HepG2 (cell line): ENCODE results near the gene JPT1. TPM values are rescaled to one million over a fixed set of nuclear protein-coding genes. Genes with fewer than 3 reads are reported as not detected.

Experiments used
- ATAC-seq: fragments of 200-7000 bp; cut with Tn5 transposase; 3 replicates; pipeline ENCODE4 v1.9.1; 2020; ENCODE audit warnings: mild to moderate bottlenecking, moderate library complexity
- BruUV-seq: library from RNA; stranded (reverse); fragments of 400-500 nt; replicated peaks from 2 replicates; lab custom pipeline; 2021; lab: Mats Ljungman, UMichigan
- CTCF ChIA-PET: fragments of 300-600 bp; formaldehyde crosslinking; extraction: SDS; loops from one replicate; lab custom pipeline; 2021; ENCODE audit warnings: low total read pairs, inconsistent platforms, low intra/inter-chr PET ratio; lab: Yijun Ruan, JAX
- POLR2A ChIA-PET: fragments of 350-600 bp; sonication (Branson Sonifier 250); formaldehyde crosslinking; loops from one replicate; lab custom pipeline; 2020; ENCODE audit warnings: antibody characterized with exemption, inconsistent platforms; lab: Yijun Ruan, JAX
- DNase-seq: peaks from one replicate; pipeline ENCODE4 v3.0.0-alpha.2; 2015; ENCODE audit warnings: low spot score
- FAIRE-seq: peaks from 3 replicates; lab custom pipeline; 2011; peaks lifted over from hg19 to GRCh38; lab: Jason Lieb, UNC
- H2AFZ ChIP-seq: one replicate; pipeline ENCODE4 v1.6.1; 2011; ENCODE audit warnings: low read length, inconsistent platforms
- H3K27ac ChIP-seq: fragments of 300-600 bp; 3 replicates; pipeline ENCODE4 v1.8.0; 2011; ENCODE audit warnings: mixed run types, mild to moderate bottlenecking, mixed read lengths, low read length, inconsistent platforms; ENCODE audit not compliant: insufficient read depth; ENCODE audit errors: extremely low read length
- H3K27me3 ChIP-seq, 2 experiments: fragments of 200-600 bp in 1 of 2; 2 replicates in 1 of 2; 3 replicates in 1 of 2; pipeline versions ENCODE4 v1.6.0 to v1.8.0; 2011; ENCODE audit warnings: low read length in 2 of 2, mild to moderate bottlenecking in 2 of 2, moderate library complexity in 2 of 2, inconsistent platforms in 1 of 2; ENCODE audit not compliant: insufficient read depth in 2 of 2, control insufficient read depth in 1 of 2
- H3K36me3 ChIP-seq, 2 experiments: fragments of 200-600 bp in 1 of 2; replicated peaks in 1 of 2; 2 replicates in 1 of 2; 3 replicates in 1 of 2; pipeline versions ENCODE4 v1.5.1 to v1.8.0; 2011; ENCODE audit warnings: low read length in 2 of 2, inconsistent platforms in 1 of 2; ENCODE audit not compliant: insufficient read depth in 2 of 2, control insufficient read depth in 1 of 2
- H3K4me1 ChIP-seq: 2 replicates; pipeline ENCODE4 v1.5.1; 2012; ENCODE audit warnings: low read length, inconsistent platforms; ENCODE audit not compliant: insufficient read depth
- H3K4me2 ChIP-seq: 2 replicates; pipeline ENCODE4 v1.6.0; 2011; ENCODE audit warnings: low read depth, low read length, inconsistent platforms
- H3K4me3 ChIP-seq, 3 experiments: fragments of 200-600 bp in 1 of 3; sonication (generic), shearing (Covaris generic) in 1 of 3; replicated peaks in 1 of 3; 2 replicates each; pipeline ENCODE4 v1.5.1; 2011 to 2016; ENCODE audit warnings: low read length in 3 of 3, inconsistent platforms in 2 of 3, low read depth in 2 of 3, mild to moderate bottlenecking in 2 of 3, control low read depth in 1 of 3, mixed read lengths in 1 of 3; ENCODE audit not compliant: insufficient read depth in 1 of 3
- H3K79me2 ChIP-seq: one replicate; pipeline ENCODE4 v1.6.1; 2011; ENCODE audit warnings: low read length, inconsistent platforms; ENCODE audit not compliant: insufficient read depth
- H3K9ac ChIP-seq: 2 replicates; pipeline ENCODE4 v1.6.0; 2011; ENCODE audit warnings: mild to moderate bottlenecking, low read depth, low read length, inconsistent platforms; ENCODE audit not compliant: insufficient read depth
- H3K9me3 ChIP-seq: 2 replicates; pipeline ENCODE4 v1.5.1; 2012; ENCODE audit warnings: mild to moderate bottlenecking, low read length
- H4K20me1 ChIP-seq: 2 replicates; pipeline ENCODE4 v1.6.0; 2011; ENCODE audit warnings: inconsistent platforms, mild to moderate bottlenecking, low read length, moderate library complexity; ENCODE audit not compliant: insufficient read depth
- ARID2 ChIP-seq: sonication (generic); formaldehyde crosslinking; IDR thresholded peaks from 2 replicates; pipeline ENCODE4 v1.8.1; 2022; ENCODE audit warnings: mild to moderate bottlenecking, missing genetic modification reagents, borderline replicate concordance
- CHCHD3 ChIP-seq: sonication (generic); formaldehyde crosslinking; IDR thresholded peaks from 2 replicates; pipeline ENCODE4 v1.8.0; 2022; ENCODE audit warnings: mild to moderate bottlenecking, missing genetic modification reagents, moderate library complexity
- CREM ChIP-seq, 2 experiments: sonication (generic) in 1 of 2; formaldehyde crosslinking in 1 of 2; IDR thresholded peaks; 2 replicates each; pipeline versions ENCODE4 v1.4.0 to v1.6.1; 2016 to 2020; ENCODE audit warnings: antibody characterized with exemption in 1 of 2, mild to moderate bottlenecking in 1 of 2, missing genetic modification reagents in 1 of 2
- DPF2 ChIP-seq: sonication (generic); formaldehyde crosslinking; IDR thresholded peaks from 2 replicates; pipeline ENCODE4 v1.4.0; 2020; ENCODE audit warnings: mild to moderate bottlenecking, low read depth, missing genetic modification reagents, borderline replicate concordance
- FLYWCH1 ChIP-seq: sonication (generic); formaldehyde crosslinking; IDR thresholded peaks from 2 replicates; pipeline ENCODE4 v1.8.1; 2023; ENCODE audit warnings: mild to moderate bottlenecking, missing genetic modification reagents
- FOSL1 ChIP-seq: sonication (generic); formaldehyde crosslinking; IDR thresholded peaks from 2 replicates; pipeline ENCODE4 v1.9.0; 2021; ENCODE audit warnings: missing genetic modification reagents, borderline replicate concordance
- FOXA1 ChIP-seq, 2 experiments: fragments of 450-650 bp in 1 of 2; sonication (generic) in 1 of 2; formaldehyde crosslinking in 1 of 2; IDR thresholded peaks; 2 replicates each; pipeline versions ENCODE4 v1.4.0 to v1.6.1; 2016 to 2020; ENCODE audit warnings: missing genetic modification reagents in 1 of 2
- HMG20A ChIP-seq: IDR thresholded peaks from 2 replicates; pipeline ENCODE4 v1.6.1; 2016; ENCODE audit warnings: borderline replicate concordance
- SALL2 ChIP-seq: sonication (generic); formaldehyde crosslinking; IDR thresholded peaks from 2 replicates; pipeline ENCODE4 v1.8.1; 2023; ENCODE audit warnings: mild to moderate bottlenecking, missing genetic modification reagents, inconsistent platforms
- SMAD9 ChIP-seq: sonication (generic); formaldehyde crosslinking; IDR thresholded peaks from 2 replicates; pipeline ENCODE4 v1.5.1; 2020; ENCODE audit warnings: mild to moderate bottlenecking, missing genetic modification reagents
- TBL1XR1 ChIP-seq: fragments of 150-350 bp; IDR thresholded peaks from 2 replicates; pipeline ENCODE4 v1.6.1; 2014; ENCODE audit warnings: borderline replicate concordance, low read length; ENCODE audit not compliant: partially characterized antibody
- YY1 ChIP-seq: IDR thresholded peaks from 2 replicates; pipeline ENCODE4 v1.6.1; 2011; ENCODE audit warnings: low read length, low read depth, moderate library complexity, mild to moderate bottlenecking; ENCODE audit not compliant: insufficient read depth, insufficient replicate concordance
- ZFY ChIP-seq: sonication (generic); formaldehyde crosslinking; IDR thresholded peaks from 2 replicates; pipeline ENCODE4 v1.4.0; 2020; ENCODE audit warnings: missing genetic modification reagents
- ZFYVE20 ChIP-seq: sonication (generic); formaldehyde crosslinking; IDR thresholded peaks from 2 replicates; pipeline ENCODE4 v1.8.0; 2023; ENCODE audit warnings: low read depth, mild to moderate bottlenecking, moderate library complexity, missing genetic modification reagents, borderline replicate concordance
- ZNF333 ChIP-seq: sonication (generic); formaldehyde crosslinking; IDR thresholded peaks from 2 replicates; pipeline ENCODE4 v1.4.0; 2020; ENCODE audit warnings: mild to moderate bottlenecking, missing genetic modification reagents, borderline replicate concordance
- ZNF510 ChIP-seq: sonication (generic); formaldehyde crosslinking; IDR thresholded peaks from 2 replicates; pipeline ENCODE4 v1.4.0; 2020; ENCODE audit warnings: low read depth, mild to moderate bottlenecking, missing genetic modification reagents
- WGBS: methylation state at CpG from one replicate; pipeline ENCODE4 v1.1.6; 2017; ENCODE audit warnings: low lambda C conversion rate; 5-methylcytosine and 5-hydroxymethylcytosine counted together
- in situ Hi-C: cut with HindIII; loops from 2 replicates; pipeline ENCODE4 v1.10.0; 2017; ENCODE audit warnings: low pct_unique_long_range_greater_than_20kb; ENCODE audit not compliant: extremely low pct_ligation_motif_present
- intact Hi-C: fragments of 100-400 bp; cut with micrococcal nuclease; formaldehyde crosslinking; loops from one replicate; pipeline ENCODE4 v1.10.0; 2022; ENCODE audit not compliant: unreplicated experiment
- polyA plus RNA-seq, 8 experiments: library from polyadenylated mRNA; depleted of rRNA in 3 of 8; stranded (reverse) in 7 of 8; unstranded in 1 of 8; fragments of >200 nt; fragmentation: Illumina TruSeq in 4 of 8; extraction: Trizol in 4 of 8; gene quantifications; 2 replicates each; pipeline versions ENCODE4 v1.2.1 to v1.2.3, GENCODE V29; 2011 to 2016; ENCODE audit warnings: low read depth in 4 of 8, missing spikeins in 1 of 8, mixed read lengths in 1 of 8; ENCODE audit not compliant: insufficient read depth in 1 of 8
- total RNA-seq, 5 experiments: library from RNA; depleted of rRNA; stranded (reverse); fragments of >200 nt; fragmentation: Illumina TruSeq; extraction: Trizol; gene quantifications; 2 replicates each; pipeline ENCODE4 v1.2.3, GENCODE V29; 2016; ENCODE audit warnings: low read depth in 1 of 5
- TF ChIP-seq, protein P1 (sequence below): sonication (generic); formaldehyde crosslinking; IDR thresholded peaks from 2 replicates; pipeline ENCODE4 v1.5.0; 2020; ENCODE audit warnings: mild to moderate bottlenecking, missing genetic modification reagents, moderate library complexity
- TF ChIP-seq, protein P2 (sequence below): sonication (generic); formaldehyde crosslinking; IDR thresholded peaks from 2 replicates; pipeline ENCODE4 v1.8.0; 2022; ENCODE audit warnings: mild to moderate bottlenecking, missing genetic modification reagents, moderate library complexity
- TF ChIP-seq, protein P3 (sequence below): sonication (generic); formaldehyde crosslinking; IDR thresholded peaks from 2 replicates; pipeline ENCODE4 v1.5.1; 2020; ENCODE audit warnings: missing genetic modification reagents, mild to moderate bottlenecking, borderline replicate concordance

The JPT1 gene
- total and polyA plus RNA-seq, 2 of the 13 experiments (the other 11 are each of a cell fraction or from before 2014, with no cell fraction given): 43.3 to 256 TPM

DNA sequence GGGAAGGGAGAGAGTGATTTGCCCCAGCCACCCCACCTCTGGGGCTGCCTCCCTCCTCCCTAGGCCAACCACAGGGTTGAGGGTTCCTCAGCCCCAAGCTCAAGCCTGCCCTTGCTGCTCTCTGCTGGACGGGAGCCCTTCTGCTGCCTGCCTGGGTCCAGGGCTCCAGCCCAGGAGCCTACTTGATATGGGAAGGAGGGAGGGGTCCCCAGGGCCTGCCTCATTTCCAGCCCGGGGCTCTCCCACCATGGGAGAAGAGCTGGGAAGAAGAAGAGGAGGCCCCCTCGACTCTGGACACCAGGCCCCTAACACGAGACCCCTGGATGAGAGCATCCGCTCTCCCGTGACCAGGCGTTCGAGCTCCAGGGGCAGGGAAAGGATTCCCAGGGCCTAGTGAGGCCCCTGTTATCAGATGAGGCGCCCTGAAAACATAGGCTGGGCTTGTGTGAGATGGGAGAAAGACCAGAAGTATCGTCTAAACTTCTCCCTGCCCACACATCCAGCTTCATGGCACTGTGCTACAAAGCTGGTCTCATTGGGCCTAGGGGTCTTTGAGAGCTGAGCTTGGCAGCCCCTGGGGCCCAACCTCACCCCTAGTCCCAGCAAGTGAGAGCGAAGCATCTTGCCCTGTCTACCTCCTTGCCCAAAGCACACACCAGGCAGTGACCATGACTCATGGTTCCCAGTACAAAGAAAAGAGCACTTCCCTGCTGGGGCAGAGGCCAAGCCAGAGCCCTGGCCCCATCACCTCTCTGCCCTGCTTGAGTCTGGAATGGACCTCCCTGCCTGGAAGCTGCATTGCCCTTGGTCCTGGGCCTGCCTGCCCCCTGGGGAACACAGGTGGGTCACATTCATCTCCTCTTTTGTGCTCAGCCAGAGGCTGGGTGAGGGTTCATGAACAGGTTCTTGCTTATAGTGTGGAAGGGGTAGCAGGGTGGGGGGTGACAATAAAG, 65.6 kb downstream of the JPT1 start:
- BruUV-seq: TSS peak; percentile 75
- Histone ChIP-seq H3K9ac (peak overlapping the region; percentile 75), H3K79me2 (no peaks in the 10 kb centered on the region), H3K4me3 (peak overlapping the region; percentile 57 to 76 (median 68); a peak in 5 of 6 replicates), H3K4me1 (peaks cover 97% of the 10 kb centered on the region), H3K9me3 (no peaks in the 10 kb centered on the region), H2AFZ (no peak overlapping the region), H3K36me3 (no peaks in the 10 kb centered on the region), H3K4me2 (peak overlapping the region; percentile 90), H3K27ac (peak overlapping the region; percentile 5), H3K27me3 (peaks cover 0 to 17% of the 10 kb centered on the region in 2 experiments; a peak in 1 of 5 replicates), H4K20me1 (no peaks in the 10 kb centered on the region; the same call in 1 of the 2 replicates)
- intact Hi-C loops: loop anchor here (5.0 kb wide), 1 partner anchor 41 kb away; the partner anchor contains the start of genes ATP5PD and KCTD2
- FAIRE-seq: no peak
- ATAC-seq: peak; percentile 22
- CTCF ChIA-PET: no interaction called here
- 21% methylated on average over 11 of the region's 11 CpGs for WGBS
- peak; percentile 57 for DNase-seq
- POLR2A ChIA-PET: interaction anchor here (0.6 to 3.8 kb wide), 18 partner anchors 7 to 220 kb away, joined by 3 to 20 read pairs (median 8); partner anchors contain the start of genes ARMC7 and MRPL58
- in situ Hi-C loops: no loop called here
- TF ChIP-seq ZFYVE20 (no peak), FLYWCH1 (no peak), ZFY (CRISPR knock-in tag) (peak; percentile 8; the same call in 1 of the 2 replicates), HMG20A (peak; percentile 39; the same call in 1 of the 2 replicates), SALL2 (CRISPR knock-in tag) (no peak), ZNF333 (CRISPR knock-in tag) (no peak), TBL1XR1 (no peak), CREM (IDR thresholded peaks at IDR 0.05) (no peak), CREM (CRISPR knock-in tag; IDR thresholded peaks at IDR 0.05) (no peak), CHCHD3 (CRISPR knock-in tag) (no peak), FOSL1 (peak; percentile 44; the same call in 1 of the 2 replicates), ARID2 (CRISPR knock-in tag) (no peak), SMAD9 (CRISPR knock-in tag) (no peak), ZNF510 (CRISPR knock-in tag) (no peak; the same call in 1 of the 2 replicates), DPF2 (CRISPR knock-in tag) (no peak; the same call in 1 of the 2 replicates), FOXA1 (IDR thresholded peaks at IDR 0.05) (no peak), FOXA1 (CRISPR knock-in tag; IDR thresholded peaks at IDR 0.05) (0 out of 2 replicates have a peak, but pooled peaks have one; percentile 5), YY1 (no peak)
- TF ChIP-seq, protein P1, sequence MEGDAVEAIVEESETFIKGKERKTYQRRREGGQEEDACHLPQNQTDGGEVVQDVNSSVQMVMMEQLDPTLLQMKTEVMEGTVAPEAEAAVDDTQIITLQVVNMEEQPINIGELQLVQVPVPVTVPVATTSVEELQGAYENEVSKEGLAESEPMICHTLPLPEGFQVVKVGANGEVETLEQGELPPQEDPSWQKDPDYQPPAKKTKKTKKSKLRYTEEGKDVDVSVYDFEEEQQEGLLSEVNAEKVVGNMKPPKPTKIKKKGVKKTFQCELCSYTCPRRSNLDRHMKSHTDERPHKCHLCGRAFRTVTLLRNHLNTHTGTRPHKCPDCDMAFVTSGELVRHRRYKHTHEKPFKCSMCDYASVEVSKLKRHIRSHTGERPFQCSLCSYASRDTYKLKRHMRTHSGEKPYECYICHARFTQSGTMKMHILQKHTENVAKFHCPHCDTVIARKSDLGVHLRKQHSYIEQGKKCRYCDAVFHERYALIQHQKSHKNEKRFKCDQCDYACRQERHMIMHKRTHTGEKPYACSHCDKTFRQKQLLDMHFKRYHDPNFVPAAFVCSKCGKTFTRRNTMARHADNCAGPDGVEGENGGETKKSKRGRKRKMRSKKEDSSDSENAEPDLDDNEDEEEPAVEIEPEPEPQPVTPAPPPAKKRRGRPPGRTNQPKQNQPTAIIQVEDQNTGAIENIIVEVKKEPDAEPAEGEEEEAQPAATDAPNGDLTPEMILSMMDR (CRISPR knock-in tag): peak; percentile 26; the same call in 1 of the 2 replicates
- TF ChIP-seq, protein P2, sequence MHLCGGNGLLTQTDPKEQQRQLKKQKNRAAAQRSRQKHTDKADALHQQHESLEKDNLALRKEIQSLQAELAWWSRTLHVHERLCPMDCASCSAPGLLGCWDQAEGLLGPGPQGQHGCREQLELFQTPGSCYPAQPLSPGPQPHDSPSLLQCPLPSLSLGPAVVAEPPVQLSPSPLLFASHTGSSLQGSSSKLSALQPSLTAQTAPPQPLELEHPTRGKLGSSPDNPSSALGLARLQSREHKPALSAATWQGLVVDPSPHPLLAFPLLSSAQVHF: no peak
- TF ChIP-seq, protein P3, sequence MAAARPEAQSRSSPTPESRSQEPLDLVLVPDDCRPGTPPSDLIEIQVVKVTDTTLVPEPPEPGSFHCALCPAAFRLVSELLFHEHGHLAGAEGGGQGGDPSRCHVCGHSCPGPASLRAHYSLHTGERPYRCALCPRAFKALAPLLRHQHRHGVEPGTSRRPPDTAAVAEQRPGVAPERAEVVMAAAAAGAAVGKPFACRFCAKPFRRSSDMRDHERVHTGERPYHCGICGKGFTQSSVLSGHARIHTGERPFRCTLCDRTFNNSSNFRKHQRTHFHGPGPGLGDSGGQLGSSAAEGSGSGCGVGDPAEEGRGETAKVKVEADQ: 0 out of 2 replicates have a peak, but pooled peaks have one; percentile 20
